Activated B cell treated with CpG ODN at 0.5 μM for 24 hours (primary cell): Measurements from ENCODE around the gene PIEZO1. TPM values are rescaled to one million over a fixed set of nuclear protein-coding genes. Genes with fewer than 3 reads are reported as not detected.
A peak's percentile ranks its signal among the peaks of the same experiment; 100 is the strongest.

Experiments
- ATAC-seq: fragments of 200-7000 bp; cut with Tn5 transposase; one replicate; pipeline ENCODE4 v1.10.0; 2021; ENCODE audit warnings: low read depth, mild to moderate bottlenecking, moderate library complexity
- CTCF ChIA-PET: fragments of 350-600 bp; sonication (Branson Sonifier 250); formaldehyde crosslinking; loops from one replicate; lab custom pipeline; 2021; ENCODE audit warnings: antibody characterized with exemption; lab: Charles Lee
- POLR2A ChIA-PET: fragments of 350-600 bp; sonication (Branson Sonifier 250); formaldehyde crosslinking; loops from one replicate; lab custom pipeline; 2021; ENCODE audit warnings: antibody characterized with exemption; lab: Charles Lee
- DNase-seq: peaks from one replicate; pipeline ENCODE4 v3.0.0; 2022
- H3K27ac Mint-ChIP-seq: one replicate; pipeline ENCODE4 v1.8.0; 2020; ENCODE audit warnings: mixed read lengths
- H3K27me3 Mint-ChIP-seq: one replicate; pipeline ENCODE4 v1.8.0; 2021; ENCODE audit warnings: mixed read lengths
- H3K36me3 Mint-ChIP-seq: one replicate; pipeline ENCODE4 v1.8.0; 2021; ENCODE audit warnings: low read depth, mixed read lengths
- H3K4me1 Mint-ChIP-seq: one replicate; pipeline ENCODE4 v1.8.0; 2021; ENCODE audit warnings: mixed read lengths
- H3K4me3 Mint-ChIP-seq: one replicate; pipeline ENCODE4 v1.8.0; 2020; ENCODE audit warnings: mild to moderate bottlenecking, mixed read lengths
- H3K9me3 Mint-ChIP-seq: one replicate; pipeline ENCODE4 v1.8.0; 2020; ENCODE audit warnings: mixed read lengths
- intact Hi-C: fragments of 100-400 bp; cut with micrococcal nuclease; formaldehyde crosslinking; loops from one replicate; pipeline ENCODE4 v1.15.1; 2024
- total RNA-seq: library from RNA; stranded (reverse); gene quantifications from 2 replicates; pipeline ENCODE4 v1.2.3, GENCODE V29; 2022
- TF ChIP-seq, protein P1 (sequence below): fragments of 200-600 bp; IDR thresholded peaks from one replicate; pipeline ENCODE4 v1.8.0; 2022; ENCODE audit warnings: antibody characterized with exemption, mild to moderate bottlenecking

The PIEZO1 gene
- total RNA-seq, 1 donor from 2014 or later, result 85.9 TPM

DNA sequence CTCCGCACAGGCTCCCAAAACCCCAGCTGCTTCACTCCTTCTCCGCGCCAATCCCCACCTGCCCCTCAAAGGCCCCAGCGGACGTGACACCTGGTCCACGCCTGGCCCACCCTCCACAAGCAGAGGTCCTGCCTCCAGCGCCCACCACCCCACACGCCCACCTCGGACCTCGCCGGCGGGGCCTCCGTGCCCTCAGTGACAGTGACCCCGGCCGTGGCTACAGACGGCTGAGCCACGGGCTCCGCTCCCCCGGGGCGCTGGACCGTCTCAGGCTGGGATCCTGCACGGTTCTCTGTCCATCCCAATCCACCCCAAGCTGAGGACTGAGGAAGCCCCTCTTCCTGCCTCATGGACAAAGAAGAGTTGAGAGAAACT is 25.1 kb downstream of the PIEZO1 start:
- TF ChIP-seq, protein P1, sequence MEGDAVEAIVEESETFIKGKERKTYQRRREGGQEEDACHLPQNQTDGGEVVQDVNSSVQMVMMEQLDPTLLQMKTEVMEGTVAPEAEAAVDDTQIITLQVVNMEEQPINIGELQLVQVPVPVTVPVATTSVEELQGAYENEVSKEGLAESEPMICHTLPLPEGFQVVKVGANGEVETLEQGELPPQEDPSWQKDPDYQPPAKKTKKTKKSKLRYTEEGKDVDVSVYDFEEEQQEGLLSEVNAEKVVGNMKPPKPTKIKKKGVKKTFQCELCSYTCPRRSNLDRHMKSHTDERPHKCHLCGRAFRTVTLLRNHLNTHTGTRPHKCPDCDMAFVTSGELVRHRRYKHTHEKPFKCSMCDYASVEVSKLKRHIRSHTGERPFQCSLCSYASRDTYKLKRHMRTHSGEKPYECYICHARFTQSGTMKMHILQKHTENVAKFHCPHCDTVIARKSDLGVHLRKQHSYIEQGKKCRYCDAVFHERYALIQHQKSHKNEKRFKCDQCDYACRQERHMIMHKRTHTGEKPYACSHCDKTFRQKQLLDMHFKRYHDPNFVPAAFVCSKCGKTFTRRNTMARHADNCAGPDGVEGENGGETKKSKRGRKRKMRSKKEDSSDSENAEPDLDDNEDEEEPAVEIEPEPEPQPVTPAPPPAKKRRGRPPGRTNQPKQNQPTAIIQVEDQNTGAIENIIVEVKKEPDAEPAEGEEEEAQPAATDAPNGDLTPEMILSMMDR, result no peak
- ChIA-PET POLR2A (interaction anchor here (0.6 kb wide), 1 partner anchor 10 kb away, joined by 3 read pairs; no protein-coding TSS in a partner anchor), CTCF (interaction anchor here (2.2 kb wide), 1 partner anchor 23 kb away, joined by 11 read pairs; no protein-coding TSS in a partner anchor)
- intact Hi-C loops, result no loop called here
- ATAC-seq (no peak), DNase-seq (no peak)
- Mint-ChIP-seq H3K27ac (no peak overlapping the region), H3K4me1 (peaks cover 16% of the 10 kb centered on the region), H3K27me3 (no peaks in the 10 kb centered on the region), H3K4me3 (no peak overlapping the region), H3K36me3 (peaks cover 10% of the 10 kb centered on the region), H3K9me3 (no peaks in the 10 kb centered on the region)

DNA sequence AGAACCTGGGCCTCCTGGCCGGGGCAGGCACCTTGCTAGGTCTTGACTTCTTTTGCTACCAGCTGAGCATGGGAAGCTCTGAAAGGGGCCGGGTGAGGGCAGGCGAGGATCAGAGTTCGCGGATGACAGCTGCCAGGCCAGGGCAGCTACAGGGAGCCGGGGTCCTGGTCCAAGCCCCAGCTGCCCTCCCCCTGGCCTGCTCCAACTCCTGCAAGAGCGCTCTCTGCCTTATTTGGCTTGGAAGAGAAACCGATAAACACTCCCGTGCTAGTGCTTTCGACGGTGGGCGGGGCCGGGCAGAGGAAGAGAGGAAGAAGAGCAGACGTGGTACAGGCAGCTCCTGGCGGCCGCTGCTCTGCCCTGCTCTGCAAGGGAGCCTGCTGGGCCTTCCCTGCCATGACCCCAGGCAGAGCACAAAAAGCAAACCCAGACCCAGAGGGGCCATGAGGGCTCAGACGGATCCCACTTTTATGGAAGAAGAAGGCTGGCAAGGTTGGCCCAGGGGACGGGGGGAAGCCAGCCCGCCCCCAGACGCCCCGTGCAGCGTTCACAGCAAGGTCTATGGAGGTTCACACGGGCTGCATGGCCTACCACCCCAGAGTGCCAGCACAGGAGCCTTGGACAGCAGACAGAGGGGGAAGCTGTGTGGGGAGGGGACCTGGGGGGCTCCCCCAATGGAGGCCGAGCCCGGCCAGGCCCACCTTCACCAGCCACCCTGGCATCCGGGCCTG is 25.6 kb downstream of the PIEZO1 start:
- no peak overlapping the region for H3K27ac Mint-ChIP-seq
- CTCF ChIA-PET, result interaction anchor here (2.2 kb wide), 1 partner anchor 22 kb away, joined by 11 read pairs; no protein-coding TSS in a partner anchor

DNA sequence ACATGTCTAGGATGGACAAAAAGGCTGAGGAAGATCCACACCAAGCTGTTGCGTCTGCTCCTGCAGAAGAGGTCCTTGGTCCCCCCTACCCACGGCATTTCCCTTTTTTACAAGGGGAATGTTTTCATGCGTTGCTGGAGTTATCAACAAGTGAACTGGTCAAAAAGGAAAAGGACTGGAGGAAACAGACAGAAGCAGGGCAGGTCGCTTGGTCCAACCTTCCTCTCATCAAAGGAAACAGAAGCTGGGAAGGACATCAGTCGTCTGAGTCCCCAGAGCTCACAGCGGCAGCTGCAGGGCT is 26.1 kb downstream of the PIEZO1 start:
- TF ChIP-seq, protein P1, result no peak
- H3K27ac Mint-ChIP-seq, result no peak overlapping the region
- H3K9me3 Mint-ChIP-seq, result no peaks in the 10 kb centered on the region
- no peak overlapping the region for H3K4me3 Mint-ChIP-seq
- H3K27me3 Mint-ChIP-seq, result no peaks in the 10 kb centered on the region
- H3K4me1 Mint-ChIP-seq, result peaks cover 16% of the 10 kb centered on the region
- intact Hi-C loops, result no loop called here
- no peak for DNase-seq
- ATAC-seq, result no peak
- POLR2A ChIA-PET, result no interaction called here
- peaks cover 10% of the 10 kb centered on the region for H3K36me3 Mint-ChIP-seq
- CTCF ChIA-PET, result interaction anchor here (2.2 kb wide), 1 partner anchor 21 kb away, joined by 11 read pairs; no protein-coding TSS in a partner anchor

More for the DNA sequence above, 25.6 kb downstream of the PIEZO1 start:
- Mint-ChIP-seq H3K4me3 (no peak overlapping the region), H3K36me3 (peaks cover 10% of the 10 kb centered on the region), H3K9me3 (no peaks in the 10 kb centered on the region), H3K27me3 (no peaks in the 10 kb centered on the region), H3K4me1 (peaks cover 16% of the 10 kb centered on the region)
- intact Hi-C loops, result no loop called here
- DNase-seq (no peak), ATAC-seq (peak; percentile 36)
- TF ChIP-seq, protein P1, result no peak
- POLR2A ChIA-PET, result no interaction called here

DNA sequence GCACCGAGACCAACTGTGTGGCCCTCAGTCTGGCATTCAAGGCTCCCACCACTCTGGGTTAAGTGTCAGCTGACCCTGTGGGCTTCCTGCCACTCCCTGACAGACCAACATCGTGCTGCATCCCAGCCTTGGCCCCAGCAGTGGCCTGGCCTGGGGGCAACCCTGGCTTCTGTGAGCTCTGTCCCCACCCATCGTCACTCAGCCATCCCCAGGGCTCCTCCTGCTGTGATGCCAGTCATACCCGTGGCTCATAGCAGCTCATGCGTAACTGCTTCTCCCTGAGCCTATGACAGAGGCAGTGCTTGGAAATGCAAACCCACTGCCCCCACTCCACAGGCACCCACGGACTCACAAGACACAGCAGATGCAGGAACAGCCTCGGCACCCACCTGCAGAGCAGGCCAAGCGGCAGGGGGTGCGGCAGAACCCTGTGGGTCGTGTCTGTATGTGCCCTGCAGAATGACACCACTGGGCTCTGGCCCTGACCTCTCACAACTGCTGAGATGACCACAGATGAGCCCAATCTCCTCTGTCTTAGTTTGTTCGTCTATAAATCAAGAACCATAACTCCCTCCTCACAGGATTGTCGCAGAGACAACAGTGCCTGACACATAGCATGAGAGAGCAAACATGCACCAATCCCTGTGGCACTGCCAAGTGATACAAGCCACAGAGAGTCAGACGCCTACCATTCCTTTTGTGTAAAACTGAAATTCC is 26.6 kb downstream of the PIEZO1 start:
- peak; percentile 55 for ATAC-seq
- H3K9me3 Mint-ChIP-seq, result no peaks in the 10 kb centered on the region
- intact Hi-C loops, result no loop called here
- peaks cover 19% of the 10 kb centered on the region for H3K4me1 Mint-ChIP-seq
- TF ChIP-seq, protein P1, result no peak
- DNase-seq, result no peak
- H3K36me3 Mint-ChIP-seq, result peaks cover 7% of the 10 kb centered on the region
- CTCF ChIA-PET, result interaction anchor here (0.8 to 2.2 kb wide), 2 partner anchors 21 to 24 kb away, joined by 3 to 11 read pairs; no protein-coding TSS in a partner anchor
- peak overlapping the region; percentile 30 for H3K27ac Mint-ChIP-seq
- POLR2A ChIA-PET, result interaction anchor here (0.6 kb wide), 1 partner anchor 11 kb away, joined by 3 read pairs; no protein-coding TSS in a partner anchor
- H3K4me3 Mint-ChIP-seq, result no peak overlapping the region
- no peaks in the 10 kb centered on the region for H3K27me3 Mint-ChIP-seq
